Liver (tissue), 9 donors: ENCODE measurements around the gene FKBP9. TPM values are rescaled to one million over a fixed set of nuclear protein-coding genes. Genes with fewer than 3 reads are reported as not detected.

Source experiments
- DNase-seq: peaks from one replicate; pipeline ENCODE4 v3.0.0-alpha.2; 2017; ENCODE audit warnings: low spot score
- H3K27ac ChIP-seq, 2 donors: one replicate each; pipeline ENCODE4 v1.7.0; 2013; ENCODE audit warnings: inconsistent platforms in 2 of 2, low read length in 2 of 2, control low read depth in 1 of 2, low read depth in 1 of 2, mild to moderate bottlenecking in 1 of 2
- H3K27me3 ChIP-seq, 4 donors: one replicate each; pipeline versions ENCODE4 v1.6.1 to v1.7.0; 2013; ENCODE audit warnings: low read length in 3 of 4, inconsistent platforms in 1 of 4, mild to moderate bottlenecking in 1 of 4, moderate library complexity in 1 of 4; ENCODE audit not compliant: control insufficient read depth in 4 of 4, insufficient read depth in 4 of 4
- H3K36me3 ChIP-seq, 4 donors: one replicate each; pipeline versions ENCODE4 v1.6.1 to v1.7.0; 2013; ENCODE audit warnings: low read length in 3 of 4, mild to moderate bottlenecking in 3 of 4, low read depth in 1 of 4, moderate library complexity in 1 of 4; ENCODE audit not compliant: control insufficient read depth in 4 of 4, insufficient read depth in 3 of 4
- H3K4me1 ChIP-seq, 4 donors: one replicate each; pipeline versions ENCODE4 v1.6.1 to v1.7.0; 2013; ENCODE audit warnings: low read length in 3 of 4, mild to moderate bottlenecking in 3 of 4, moderate library complexity in 1 of 4; ENCODE audit not compliant: control insufficient read depth in 4 of 4, insufficient read depth in 4 of 4
- H3K4me3 ChIP-seq, 3 donors: one replicate each; pipeline versions ENCODE4 v1.6.1 to v1.7.0; 2013; ENCODE audit warnings: low read length in 3 of 3, control low read depth in 1 of 3, low read depth in 1 of 3, mild to moderate bottlenecking in 1 of 3
- H3K9ac ChIP-seq, 2 donors: one replicate each; pipeline ENCODE4 v1.7.0; 2013; ENCODE audit warnings: low read length in 2 of 2, mild to moderate bottlenecking in 2 of 2, moderate library complexity in 2 of 2, control low read depth in 1 of 2, low read depth in 1 of 2
- H3K9me3 ChIP-seq, 4 donors: one replicate each; pipeline versions ENCODE4 v1.6.1 to v1.7.0; 2013; ENCODE audit warnings: low read length in 3 of 4; ENCODE audit not compliant: control insufficient read depth in 4 of 4
- CTCF ChIP-seq: fragments of 150-350 bp; IDR thresholded peaks from 2 replicates; pipeline ENCODE4 v1.5.1; 2017; ENCODE audit warnings: improper control_type of control experiment, low read depth, low read length; ENCODE audit not compliant: missing input control
- EGR1 ChIP-seq, 2 donors: IDR thresholded peaks; 2 replicates each; pipeline ENCODE4 v1.6.1; 2016 to 2018; ENCODE audit warnings: antibody characterized with exemption in 2 of 2, low read depth in 2 of 2
- FOXA2 ChIP-seq: IDR thresholded peaks from 2 replicates; pipeline ENCODE4 v1.6.1; 2016; ENCODE audit warnings: antibody characterized with exemption
- GABPA ChIP-seq, 2 donors: IDR thresholded peaks in 1 of 2; conservative IDR thresholded peaks in 1 of 2; 2 replicates each; pipeline ENCODE4 v1.6.1; 2016; ENCODE audit warnings: antibody characterized with exemption in 2 of 2, mild to moderate bottlenecking in 1 of 2, moderate library complexity in 1 of 2
- HNF4A ChIP-seq, 2 donors: conservative IDR thresholded peaks; 2 replicates each; pipeline ENCODE4 v1.6.1; 2016; ENCODE audit warnings: antibody characterized with exemption in 2 of 2, mild to moderate bottlenecking in 2 of 2
- HNF4G ChIP-seq: IDR thresholded peaks from 2 replicates; pipeline ENCODE4 v1.6.1; 2016; ENCODE audit warnings: antibody characterized with exemption
- JUND ChIP-seq, 2 donors: IDR thresholded peaks; 2 replicates each; pipeline ENCODE4 v1.6.1; 2016; ENCODE audit warnings: antibody characterized with exemption in 2 of 2
- RAD21 ChIP-seq, 2 donors: IDR thresholded peaks; 2 replicates each; pipeline ENCODE4 v1.6.1; 2016; ENCODE audit warnings: antibody characterized with exemption in 2 of 2, mild to moderate bottlenecking in 2 of 2
- YY1 ChIP-seq: IDR thresholded peaks from 2 replicates; pipeline ENCODE4 v1.6.1; 2016; ENCODE audit warnings: antibody characterized with exemption, mild to moderate bottlenecking
- WGBS: extraction: QIAGEN DNeasy Blood & Tissue Kit; methylation state at CpG from one replicate; pipeline ENCODE4 v1.1.7; 2013; 5-methylcytosine and 5-hydroxymethylcytosine counted together
- polyA plus RNA-seq, 2 donors: library from polyadenylated mRNA; stranded (reverse) in 1 of 2; unstranded in 1 of 2; fragments of 200-250 nt in 1 of 2; fragments of >200 nt in 1 of 2; fragmentation: Nextera tagmentation in 1 of 2; extraction: Ambion mirVana in 1 of 2; gene quantifications; one replicate each; pipeline versions ENCODE4 v1.2.1 to v1.2.3, GENCODE V29; 2013 to 2015
- total RNA-seq, 2 donors: library from RNA; depleted of rRNA; stranded (reverse); fragments of >200 nt; gene quantifications; one replicate each; pipeline ENCODE4 v1.2.3, GENCODE V29; 2014
- TF ChIP-seq, protein P1 (sequence below): IDR thresholded peaks from 2 replicates; pipeline ENCODE4 v1.6.1; 2016; ENCODE audit warnings: antibody characterized with exemption
- TF ChIP-seq, protein P2 (sequence below): IDR thresholded peaks from 2 replicates; pipeline ENCODE4 v1.6.1; 2016; ENCODE audit warnings: antibody characterized with exemption
- TF ChIP-seq, protein P3 (sequence below): IDR thresholded peaks from 2 replicates; pipeline ENCODE4 v1.6.1; 2016; ENCODE audit warnings: antibody characterized with exemption, mild to moderate bottlenecking
- TF ChIP-seq, protein P4 (sequence below): IDR thresholded peaks from 2 replicates; pipeline ENCODE4 v1.6.1; 2016; ENCODE audit warnings: antibody characterized with exemption
- donor health status: healthy.
- donor health status: healthy.
- donor health status: healthy.
- donor health status: healthy.
- donor health status: healthy.

Gene FKBP9
- total and polyA plus RNA-seq, 4 donors, result 13.7 to 44.8 (median 20.2) TPM

GRCh38 chr7:32935558-32935957 lies 21.7 kb upstream of the FKBP9 start:
- DNase-seq, result no peak
- H3K9ac ChIP-seq, result no peak overlapping the region
- no peak overlapping the region for H3K27ac ChIP-seq
- H3K36me3 ChIP-seq, result peaks cover 0 to 3% (median 0%) of the 10 kb centered on the region in 4 donors
- TF ChIP-seq, protein P1, sequence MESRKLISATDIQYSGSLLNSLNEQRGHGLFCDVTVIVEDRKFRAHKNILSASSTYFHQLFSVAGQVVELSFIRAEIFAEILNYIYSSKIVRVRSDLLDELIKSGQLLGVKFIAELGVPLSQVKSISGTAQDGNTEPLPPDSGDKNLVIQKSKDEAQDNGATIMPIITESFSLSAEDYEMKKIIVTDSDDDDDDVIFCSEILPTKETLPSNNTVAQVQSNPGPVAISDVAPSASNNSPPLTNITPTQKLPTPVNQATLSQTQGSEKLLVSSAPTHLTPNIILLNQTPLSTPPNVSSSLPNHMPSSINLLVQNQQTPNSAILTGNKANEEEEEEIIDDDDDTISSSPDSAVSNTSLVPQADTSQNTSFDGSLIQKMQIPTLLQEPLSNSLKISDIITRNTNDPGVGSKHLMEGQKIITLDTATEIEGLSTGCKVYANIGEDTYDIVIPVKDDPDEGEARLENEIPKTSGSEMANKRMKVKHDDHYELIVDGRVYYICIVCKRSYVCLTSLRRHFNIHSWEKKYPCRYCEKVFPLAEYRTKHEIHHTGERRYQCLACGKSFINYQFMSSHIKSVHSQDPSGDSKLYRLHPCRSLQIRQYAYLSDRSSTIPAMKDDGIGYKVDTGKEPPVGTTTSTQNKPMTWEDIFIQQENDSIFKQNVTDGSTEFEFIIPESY, result no peak
- TF ChIP-seq EGR1 (IDR thresholded peaks at IDR 0.05; ENCODE audit: low read depth in 2 of 2), result no peak
- TF ChIP-seq HNF4G, result no peak
- TF ChIP-seq GABPA (IDR thresholded peaks at IDR 0.05 in 1 of 2, conservative IDR thresholded peaks at IDR 0.05 in 1 of 2), result no peak
- TF ChIP-seq HNF4A (conservative IDR thresholded peaks at IDR 0.05), result no peak
- TF ChIP-seq, protein P2, sequence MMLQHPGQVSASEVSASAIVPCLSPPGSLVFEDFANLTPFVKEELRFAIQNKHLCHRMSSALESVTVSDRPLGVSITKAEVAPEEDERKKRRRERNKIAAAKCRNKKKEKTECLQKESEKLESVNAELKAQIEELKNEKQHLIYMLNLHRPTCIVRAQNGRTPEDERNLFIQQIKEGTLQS, result no peak
- TF ChIP-seq YY1, result no peak
- no peak for TF ChIP-seq FOXA2
- TF ChIP-seq, protein P3, sequence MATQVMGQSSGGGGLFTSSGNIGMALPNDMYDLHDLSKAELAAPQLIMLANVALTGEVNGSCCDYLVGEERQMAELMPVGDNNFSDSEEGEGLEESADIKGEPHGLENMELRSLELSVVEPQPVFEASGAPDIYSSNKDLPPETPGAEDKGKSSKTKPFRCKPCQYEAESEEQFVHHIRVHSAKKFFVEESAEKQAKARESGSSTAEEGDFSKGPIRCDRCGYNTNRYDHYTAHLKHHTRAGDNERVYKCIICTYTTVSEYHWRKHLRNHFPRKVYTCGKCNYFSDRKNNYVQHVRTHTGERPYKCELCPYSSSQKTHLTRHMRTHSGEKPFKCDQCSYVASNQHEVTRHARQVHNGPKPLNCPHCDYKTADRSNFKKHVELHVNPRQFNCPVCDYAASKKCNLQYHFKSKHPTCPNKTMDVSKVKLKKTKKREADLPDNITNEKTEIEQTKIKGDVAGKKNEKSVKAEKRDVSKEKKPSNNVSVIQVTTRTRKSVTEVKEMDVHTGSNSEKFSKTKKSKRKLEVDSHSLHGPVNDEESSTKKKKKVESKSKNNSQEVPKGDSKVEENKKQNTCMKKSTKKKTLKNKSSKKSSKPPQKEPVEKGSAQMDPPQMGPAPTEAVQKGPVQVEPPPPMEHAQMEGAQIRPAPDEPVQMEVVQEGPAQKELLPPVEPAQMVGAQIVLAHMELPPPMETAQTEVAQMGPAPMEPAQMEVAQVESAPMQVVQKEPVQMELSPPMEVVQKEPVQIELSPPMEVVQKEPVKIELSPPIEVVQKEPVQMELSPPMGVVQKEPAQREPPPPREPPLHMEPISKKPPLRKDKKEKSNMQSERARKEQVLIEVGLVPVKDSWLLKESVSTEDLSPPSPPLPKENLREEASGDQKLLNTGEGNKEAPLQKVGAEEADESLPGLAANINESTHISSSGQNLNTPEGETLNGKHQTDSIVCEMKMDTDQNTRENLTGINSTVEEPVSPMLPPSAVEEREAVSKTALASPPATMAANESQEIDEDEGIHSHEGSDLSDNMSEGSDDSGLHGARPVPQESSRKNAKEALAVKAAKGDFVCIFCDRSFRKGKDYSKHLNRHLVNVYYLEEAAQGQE, result no peak
- H3K9me3 ChIP-seq, result no peaks in the 10 kb centered on the region
- H3K4me1 ChIP-seq, result no peaks in the 10 kb centered on the region
- no peaks in the 10 kb centered on the region for H3K27me3 ChIP-seq
- 100% methylated on average over 1 of the region's 1 CpG for WGBS
- no peak overlapping the region for H3K4me3 ChIP-seq

- TF ChIP-seq EGR1 (IDR thresholded peaks at IDR 0.05; ENCODE audit: low read depth in 2 of 2) (no peak), CTCF (no peak), RAD21 (IDR thresholded peaks at IDR 0.05) (no peak), HNF4A (conservative IDR thresholded peaks at IDR 0.05) (no peak), JUND (IDR thresholded peaks at IDR 0.05) (no peak)
- TF ChIP-seq, protein P4, sequence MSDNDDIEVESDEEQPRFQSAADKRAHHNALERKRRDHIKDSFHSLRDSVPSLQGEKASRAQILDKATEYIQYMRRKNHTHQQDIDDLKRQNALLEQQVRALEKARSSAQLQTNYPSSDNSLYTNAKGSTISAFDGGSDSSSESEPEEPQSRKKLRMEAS, result no peak
- TF ChIP-seq, protein P1, result no peak
- H3K27ac ChIP-seq, result no peak overlapping the region
- H3K4me1 ChIP-seq, result peaks cover 0 to 3% (median under 1%) of the 10 kb centered on the region in 4 donors
These were observed 20.6 kb upstream of the FKBP9 start for GRCh38 chr7:32936689-32937088.

More at GRCh38 chr7:32936689-32937088, 20.6 kb upstream of the FKBP9 start:
- WGBS, result 95% methylated on average over 3 of the region's 3 CpGs
- no peak for DNase-seq
- peaks cover 0 to 3% (median 0%) of the 10 kb centered on the region in 4 donors for H3K36me3 ChIP-seq
- no peaks in the 10 kb centered on the region for H3K27me3 ChIP-seq
- H3K9ac ChIP-seq, result no peak overlapping the region
- no peaks in the 10 kb centered on the region for H3K9me3 ChIP-seq
- no peak overlapping the region for H3K4me3 ChIP-seq
